K562 (cell line): ENCODE data around the gene GFI1B. TPM values are rescaled to one million over a fixed set of nuclear protein-coding genes. Genes with fewer than 3 reads are reported as not detected.

Experiments used
- ATAC-seq: fragments of 200-7000 bp; cut with Tn5 transposase; 3 replicates; pipeline ENCODE4 v1.9.1; 2020; ENCODE audit warnings: moderate library complexity
- BruUV-seq: library from RNA; stranded (reverse); fragments of 400-500 nt; replicated peaks from 2 replicates; lab custom pipeline; 2021; lab: Mats Ljungman, UMichigan
- CTCF ChIA-PET: fragments of 300-600 bp; formaldehyde crosslinking; extraction: SDS; loops from one replicate; lab custom pipeline; 2021; ENCODE audit warnings: low intra/inter-chr PET ratio; lab: Yijun Ruan, JAX
- POLR2A ChIA-PET: fragments of 300-600, 350-650 bp; sonication (Branson Sonifier 250); formaldehyde crosslinking; extraction: SDS; loops from one replicate; lab custom pipeline; 2021; ENCODE audit warnings: antibody characterized with exemption, inconsistent platforms; lab: Yijun Ruan, JAX
- DNase-seq, 4 experiments: peaks; one replicate each; pipeline versions ENCODE4 v3.0.0 to v3.0.0-alpha.2; 2011 to 2018; ENCODE audit warnings: low spot score in 3 of 4, mixed read lengths in 3 of 4; ENCODE audit errors: extremely low read depth in 1 of 4
- FAIRE-seq: peaks from 2 replicates; lab custom pipeline; 2011; peaks lifted over from hg19 to GRCh38; lab: Jason Lieb, UNC
- H2AFZ ChIP-seq: 2 replicates; pipeline ENCODE4 v1.6.0; 2011; ENCODE audit warnings: low read depth, low read length, control low read depth, inconsistent platforms
- H3K27ac ChIP-seq: fragments of 200-600 bp; 3 replicates; pipeline ENCODE4 v1.8.0; 2011; ENCODE audit warnings: low read depth, mild to moderate bottlenecking, control low read depth, inconsistent platforms, low read length, moderate library complexity, mixed read lengths; ENCODE audit errors: extremely low read depth
- H3K27me3 ChIP-seq, 2 experiments: fragments of 300-600 bp in 1 of 2; 2 replicates in 1 of 2; 3 replicates in 1 of 2; pipeline versions ENCODE4 v1.6.0 to v1.8.0; 2011; ENCODE audit warnings: inconsistent platforms in 2 of 2, low read length in 2 of 2, mild to moderate bottlenecking in 1 of 2, mixed read lengths in 1 of 2, moderate library complexity in 1 of 2; ENCODE audit not compliant: control insufficient read depth in 2 of 2, insufficient read depth in 2 of 2
- H3K36me3 ChIP-seq: fragments of 300-600 bp; 3 replicates; pipeline ENCODE4 v1.8.0; 2011; ENCODE audit warnings: mild to moderate bottlenecking, low read length, inconsistent platforms; ENCODE audit not compliant: control insufficient read depth, insufficient read depth
- H3K4me1 ChIP-seq, 2 experiments: fragments of 200-600 bp in 1 of 2; replicated peaks in 1 of 2; 2 replicates in 1 of 2; 3 replicates in 1 of 2; pipeline versions ENCODE4 v1.5.1 to v1.8.0; 2011; ENCODE audit warnings: inconsistent platforms in 2 of 2, low read length in 2 of 2, mild to moderate bottlenecking in 1 of 2, mixed read lengths in 1 of 2, moderate library complexity in 1 of 2; ENCODE audit not compliant: control insufficient read depth in 2 of 2, insufficient read depth in 2 of 2
- H3K4me2 ChIP-seq: 2 replicates; pipeline ENCODE4 v1.6.1; 2011; ENCODE audit warnings: low read length, control low read depth, inconsistent platforms, mixed read lengths; ENCODE audit not compliant: insufficient read depth
- H3K4me3 ChIP-seq: fragments of 200-600 bp; sonication (generic), shearing (Covaris generic); 2 replicates; pipeline ENCODE4 v1.5.1; 2016; ENCODE audit warnings: control low read depth, inconsistent platforms
- H3K79me2 ChIP-seq: fragments of 200-600 bp; 3 replicates; pipeline ENCODE4 v1.8.0; 2011; ENCODE audit warnings: low read length, inconsistent platforms; ENCODE audit not compliant: control insufficient read depth, insufficient read depth
- H3K9ac ChIP-seq, 2 experiments: 2 replicates each; pipeline versions ENCODE4 v1.6.0 to v1.6.1; 2011; ENCODE audit warnings: low read depth in 2 of 2, low read length in 2 of 2, control low read depth in 1 of 2, inconsistent platforms in 1 of 2, mild to moderate bottlenecking in 1 of 2, mixed read lengths in 1 of 2; ENCODE audit not compliant: insufficient read depth in 1 of 2
- H3K9me1 ChIP-seq: one replicate; pipeline ENCODE4 v1.6.0; 2011; ENCODE audit warnings: inconsistent platforms, mild to moderate bottlenecking, low read length, moderate library complexity; ENCODE audit not compliant: control insufficient read depth, insufficient read depth
- H3K9me3 ChIP-seq: replicated peaks from 2 replicates; pipeline ENCODE4 v1.5.1; 2011; ENCODE audit warnings: low read depth, low read length, inconsistent platforms; ENCODE audit not compliant: control insufficient read depth, insufficient read depth
- H4K20me1 ChIP-seq: replicated peaks from 2 replicates; pipeline ENCODE4 v1.6.1; 2011; ENCODE audit warnings: low read length, inconsistent platforms, mixed read lengths; ENCODE audit not compliant: control insufficient read depth, insufficient read depth
- ATF7 ChIP-seq: fragments of 450-650 bp; IDR thresholded peaks from 2 replicates; pipeline ENCODE4 v1.7.1; 2014; ENCODE audit warnings: mild to moderate bottlenecking, moderate library complexity
- EHMT2 ChIP-seq: fragments of 450-650 bp; IDR thresholded peaks from 2 replicates; pipeline ENCODE4 v1.6.1; 2018; ENCODE audit warnings: antibody characterized with exemption
- JUND ChIP-seq, 2 experiments: IDR thresholded peaks; 2 replicates in 1 of 2; 3 replicates in 1 of 2; pipeline ENCODE4 v1.6.1; 2011; ENCODE audit warnings: borderline replicate concordance in 2 of 2, low read depth in 2 of 2, low read length in 2 of 2, improper control_type of control experiment in 1 of 2, missing biosample characterization in 1 of 2, missing genetic modification characterization in 1 of 2, missing genetic modification reagents in 1 of 2
- MAFK ChIP-seq: IDR thresholded peaks from 2 replicates; pipeline ENCODE4 v1.6.1; 2011; ENCODE audit warnings: low read length, improper control_type of control experiment
- PTTG1 ChIP-seq: fragments of 450-650 bp; IDR thresholded peaks from 2 replicates; pipeline ENCODE4 v1.6.1; 2016; ENCODE audit warnings: low read depth, mild to moderate bottlenecking, missing genetic modification characterization, missing compliant biosample characterization
- SP2 ChIP-seq: IDR thresholded peaks from 2 replicates; pipeline ENCODE4 v1.6.1; 2011; ENCODE audit warnings: mild to moderate bottlenecking, low read depth, low read length, moderate library complexity; ENCODE audit not compliant: poor library complexity, severe bottlenecking; ENCODE audit errors: extremely low read depth
- SRSF1 ChIP-seq: fragments of 200-400 bp; formaldehyde crosslinking; IDR thresholded peaks from 2 replicates; pipeline ENCODE4 v1.6.1; 2017; ENCODE audit warnings: mild to moderate bottlenecking, low read depth, low read length, moderate library complexity
- TCF15 ChIP-seq: fragments of 250-450 bp; sonication (Bioruptor Pico); IDR thresholded peaks from 2 replicates; pipeline ENCODE4 v1.8.0; 2022; ENCODE audit warnings: moderate library complexity, mild to moderate bottlenecking, inconsistent platforms
- ZNF347 ChIP-seq: fragments of 450-650 bp; formaldehyde crosslinking; IDR thresholded peaks from 2 replicates; pipeline ENCODE4 v1.4.0; 2020; ENCODE audit warnings: low read depth, mild to moderate bottlenecking, moderate library complexity
- ZNF407 ChIP-seq: fragments of 450-650 bp; IDR thresholded peaks from 2 replicates; pipeline ENCODE4 v1.6.1; 2016; ENCODE audit warnings: low read depth
- WGBS: fragments of 100-300 bp; shearing (Covaris generic); methylation state at CpG from one replicate; pipeline ENCODE4 v1.1.6; 2016; ENCODE audit warnings: low coverage, mixed read lengths; ENCODE audit not compliant: insufficient coverage; ENCODE audit errors: missing lambda C conversion rate; 5-methylcytosine and 5-hydroxymethylcytosine counted together
- in situ Hi-C: fragments of 300-500 bp; cut with MboI; formaldehyde crosslinking; loops from 4 replicates; pipeline ENCODE4 v1.15.0; 2018; ENCODE audit warnings: inconsistent platforms, mixed read lengths
- intact Hi-C: fragments of 100-400 bp; cut with micrococcal nuclease; formaldehyde crosslinking; loops from 2 replicates; pipeline ENCODE4 v1.14.2; 2022
- polyA plus RNA-seq, 8 experiments: library from polyadenylated mRNA; depleted of rRNA in 4 of 8; stranded (reverse) in 5 of 8; unstranded in 3 of 8; fragments of >200 nt; fragmentation: Nextera tagmentation in 2 of 8; fragmentation: Illumina TruSeq in 1 of 8; extraction: Ambion mirVana in 2 of 8; extraction: Trizol in 1 of 8; gene quantifications; 2 replicates each; pipeline versions ENCODE4 v1.2.1 to v1.2.3, GENCODE V29; 2011 to 2014; ENCODE audit warnings: inconsistent platforms in 1 of 8, missing spikeins in 1 of 8
- total RNA-seq, 7 experiments: library from RNA; depleted of rRNA in 6 of 7; stranded (reverse); fragments of >200 nt in 6 of 7; fragmentation: Illumina TruSeq in 2 of 7; extraction: Trizol in 2 of 7; gene quantifications; 2 replicates each; pipeline versions ENCODE4 v1.2.1 to v1.2.3, GENCODE V29; 2011 to 2021; ENCODE audit warnings: low replicate concordance in 1 of 7

Gene GFI1B
- total and polyA plus RNA-seq, 9 of the 15 experiments (the other 6 are each of a cell fraction or from before 2014, with no cell fraction given), result 8.0 to 75.7 (median 34.5) TPM

GRCh38 chr9:132946631-132947295, 31.7 kb upstream of the GFI1B start (continued):
- no peak for TF ChIP-seq ZNF347 (CRISPR knock-in tag)
- no peak for TF ChIP-seq PTTG1 (tag)
- TF ChIP-seq ATF7, result peak; percentile 57; the same call in 1 of the 2 replicates
- TF ChIP-seq JUND (IDR thresholded peaks at IDR 0.05; ENCODE audit: borderline replicate concordance, low read depth, low read length), result 0 out of 2 replicates have a peak, but pooled peaks have one; percentile 26
- 0 out of 3 replicates have a peak, but pooled peaks have one; percentile 56 for TF ChIP-seq JUND (tag; IDR thresholded peaks at IDR 0.05; ENCODE audit: borderline replicate concordance, low read depth, low read length)
- no peak for TF ChIP-seq MAFK
- TF ChIP-seq TCF15, result no peak
- no peak for TF ChIP-seq EHMT2
- no peak for TF ChIP-seq SRSF1

GRCh38 chr9:132947756-132948155, 30.7 kb upstream of the GFI1B start:
- POLR2A ChIA-PET, result interaction anchor here (0.6 to 1.4 kb wide), 3 partner anchors 12 to 796 kb away, joined by 3 to 6 read pairs (median 3); partner anchors contain the start of gene DDX31
- Histone ChIP-seq H2AFZ (peak overlapping the region; percentile 80), H3K9me3 (no peaks in the 10 kb centered on the region), H3K27ac (no peak overlapping the region), H3K4me3 (no peak overlapping the region), H3K27me3 (no peaks in the 10 kb centered on the region), H3K9me1 (no peaks in the 10 kb centered on the region), H3K4me1 (peaks cover 16 to 20% of the 10 kb centered on the region in 2 experiments; a peak in 4 of 5 replicates), H4K20me1 (no peaks in the 10 kb centered on the region), H3K4me2 (no peak overlapping the region), H3K79me2 (peaks cover 17% of the 10 kb centered on the region), H3K36me3 (no peaks in the 10 kb centered on the region), H3K9ac (no peak overlapping the region)
- no TSS peak for BruUV-seq
- DNase-seq (no peak), FAIRE-seq (no peak), ATAC-seq (no peak)
- TF ChIP-seq SP2 (no peak), ZNF407 (peak; percentile 81)
- CTCF ChIA-PET, result no interaction called here
- in situ Hi-C loops (no loop called here), intact Hi-C loops (no loop called here)
- WGBS, result 55% methylated on average over 8 of the region's 8 CpGs
